BLaER1 treated with 17β-estradiol and CSF1 and Interleukin-3, amounts not matched to agents 10 nM and 100 nM (cell line): ENCODE measurements around the gene CCDC38.
"Not testable (repeated sequence)": the region's sequence is repeated elsewhere in the genome, so short reads cannot be mapped to it uniquely, and the experiment has no call there.

Experiments used
- H3K27ac ChIP-seq, 11 experiments: shearing (Covaris generic); formaldehyde crosslinking; 2 replicates each; pipeline ENCODE4 v1.8.1; 2022
- H3K27me3 ChIP-seq, 11 experiments: shearing (Covaris generic); formaldehyde crosslinking; 2 replicates each; pipeline ENCODE4 v1.8.1; 2022
- H3K36me3 ChIP-seq, 11 experiments: shearing (Covaris generic); formaldehyde crosslinking; 2 replicates each; pipeline ENCODE4 v1.8.1; 2022
- H3K4me1 ChIP-seq, 10 experiments: shearing (Covaris generic); formaldehyde crosslinking; 2 replicates each; pipeline ENCODE4 v1.8.1; 2022
- H3K4me2 ChIP-seq, 11 experiments: shearing (Covaris generic); formaldehyde crosslinking; 2 replicates each; pipeline ENCODE4 v1.8.1; 2022
- H3K4me3 ChIP-seq, 10 experiments: shearing (Covaris generic); formaldehyde crosslinking; 2 replicates each; pipeline ENCODE4 v1.8.1; 2022
- H3K9ac ChIP-seq, 11 experiments: shearing (Covaris generic); formaldehyde crosslinking; 2 replicates each; pipeline ENCODE4 v1.8.1; 2022
- H3K9me3 ChIP-seq, 11 experiments: shearing (Covaris generic); formaldehyde crosslinking; replicated peaks in 1 of 11; 2 replicates each; pipeline ENCODE4 v1.8.1; 2022
- H4K20me1 ChIP-seq, 11 experiments: shearing (Covaris generic); formaldehyde crosslinking; 2 replicates each; pipeline ENCODE4 v1.8.1; 2022
- Cebpa-rat ChIP-seq, 11 experiments: shearing (Covaris generic); IDR thresholded peaks; 2 replicates each; pipeline ENCODE4 v1.8.1; 2022

Gene CCDC38

DNA sequence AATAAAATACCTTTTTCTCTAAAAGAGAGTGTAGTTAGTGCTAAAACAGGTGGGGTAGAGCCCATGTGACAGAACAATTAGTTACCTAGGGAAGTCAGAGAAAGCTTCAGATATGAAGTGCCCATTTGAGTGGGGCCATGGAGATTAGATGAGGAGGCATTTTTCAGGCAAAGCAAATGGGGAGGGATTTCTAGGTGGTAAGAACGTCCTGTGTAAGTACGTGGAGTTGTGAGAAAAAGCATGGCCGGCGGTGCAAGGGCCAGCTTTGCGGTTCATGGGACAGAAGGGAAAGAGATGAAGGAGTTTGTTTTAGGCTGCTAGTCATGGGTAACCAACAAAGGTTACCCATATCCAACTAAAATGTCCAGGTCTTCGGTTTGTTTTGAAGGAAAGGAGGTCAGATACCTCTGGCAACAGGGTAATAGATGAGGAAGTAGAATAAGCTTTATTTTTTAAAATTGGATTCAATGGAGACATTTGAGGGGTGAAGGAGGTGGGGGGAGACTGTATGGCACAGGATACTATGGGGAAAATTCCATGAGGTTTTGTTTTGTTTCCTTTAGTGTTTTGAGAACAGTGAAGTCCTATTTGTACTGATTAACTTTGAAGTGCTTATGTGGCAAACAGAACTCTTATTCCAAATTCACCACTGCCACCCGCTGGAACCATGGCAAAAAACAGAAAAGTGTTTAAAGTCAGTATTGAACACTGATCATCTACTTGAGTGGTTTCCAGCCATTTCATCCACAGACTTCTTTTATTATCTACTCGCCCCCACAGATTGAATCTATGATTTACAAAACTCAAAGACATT, 93.6 kb downstream of the CCDC38 start:
- Histone ChIP-seq H3K4me3 (no peak overlapping the region), H3K27me3 (no peaks in the 10 kb centered on the region), H3K4me2 (no peak overlapping the region), H3K9ac (no peak overlapping the region), H3K27ac (no peak overlapping the region), H3K9me3 (no peaks in the 10 kb centered on the region), H3K4me1 (peaks cover 0 to 22% (median 17%) of the 10 kb centered on the region in 10 experiments; a peak in 17 of 20 replicates), H3K36me3 (no peaks in the 10 kb centered on the region), H4K20me1 (no peaks in the 10 kb centered on the region)
- TF ChIP-seq Cebpa-rat (IDR thresholded peaks at IDR 0.05), result no peak

DNA sequence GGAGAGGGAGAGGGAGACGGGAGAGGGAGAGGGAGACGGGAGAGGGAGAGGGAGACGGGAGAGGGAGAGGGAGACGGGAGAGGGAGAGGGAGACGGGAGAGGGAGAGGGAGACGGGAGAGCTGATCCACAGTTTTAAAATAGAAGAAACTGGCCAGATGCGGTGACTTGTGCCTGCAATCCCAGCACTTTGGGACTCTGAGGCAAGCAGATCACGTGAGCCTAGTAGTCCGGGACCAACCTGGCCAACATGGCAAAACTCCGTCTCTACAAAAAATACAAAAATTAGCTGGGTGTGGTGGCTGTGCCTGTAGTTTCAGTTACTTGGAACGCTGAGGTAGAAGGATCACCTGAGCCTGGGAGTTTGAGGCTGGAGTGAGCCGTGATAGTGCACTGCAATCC, 100.0 kb downstream of the CCDC38 start:
- H3K27ac ChIP-seq, H3K9ac ChIP-seq: not testable (repeated sequence)

DNA sequence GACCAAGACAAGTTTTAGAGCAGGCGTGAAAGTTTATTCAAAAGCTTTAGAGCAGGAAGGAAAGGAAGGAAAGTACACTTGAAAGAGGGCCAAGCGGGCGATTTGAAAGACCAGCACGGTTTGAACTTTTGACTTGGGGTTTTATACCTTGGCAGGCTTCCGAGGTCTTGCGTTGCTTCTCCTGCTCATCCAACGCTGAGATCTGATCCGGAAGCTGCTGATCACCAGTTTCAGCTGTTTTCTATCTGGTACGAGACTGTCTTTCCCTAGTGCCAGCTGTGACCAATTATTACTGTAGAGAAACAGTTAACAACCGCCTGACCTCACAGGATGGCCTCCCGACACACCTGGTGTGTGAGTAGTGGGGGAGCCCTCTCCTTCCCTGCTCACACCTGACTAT, 104.3 kb downstream of the CCDC38 start:
- no peak for TF ChIP-seq Cebpa-rat (IDR thresholded peaks at IDR 0.05)
- H3K4me1 ChIP-seq, result no peaks in the 10 kb centered on the region
- H3K36me3 ChIP-seq, result no peaks in the 10 kb centered on the region
- H3K4me3 ChIP-seq, result no peak overlapping the region
- no peak overlapping the region for H3K9ac ChIP-seq
- no peaks in the 10 kb centered on the region for H3K9me3 ChIP-seq
- H3K4me2 ChIP-seq, result no peak overlapping the region
- H3K27ac ChIP-seq, result no peak overlapping the region
- H3K27me3 ChIP-seq, result no peaks in the 10 kb centered on the region
- H4K20me1 ChIP-seq, result no peaks in the 10 kb centered on the region

More for the DNA sequence above, 100.0 kb downstream of the CCDC38 start:
- not testable (repeated sequence) for H3K4me3 ChIP-seq, H3K9me3 ChIP-seq, H3K4me2 ChIP-seq, H3K27me3 ChIP-seq, H4K20me1 ChIP-seq, H3K4me1 ChIP-seq, H3K36me3 ChIP-seq

DNA sequence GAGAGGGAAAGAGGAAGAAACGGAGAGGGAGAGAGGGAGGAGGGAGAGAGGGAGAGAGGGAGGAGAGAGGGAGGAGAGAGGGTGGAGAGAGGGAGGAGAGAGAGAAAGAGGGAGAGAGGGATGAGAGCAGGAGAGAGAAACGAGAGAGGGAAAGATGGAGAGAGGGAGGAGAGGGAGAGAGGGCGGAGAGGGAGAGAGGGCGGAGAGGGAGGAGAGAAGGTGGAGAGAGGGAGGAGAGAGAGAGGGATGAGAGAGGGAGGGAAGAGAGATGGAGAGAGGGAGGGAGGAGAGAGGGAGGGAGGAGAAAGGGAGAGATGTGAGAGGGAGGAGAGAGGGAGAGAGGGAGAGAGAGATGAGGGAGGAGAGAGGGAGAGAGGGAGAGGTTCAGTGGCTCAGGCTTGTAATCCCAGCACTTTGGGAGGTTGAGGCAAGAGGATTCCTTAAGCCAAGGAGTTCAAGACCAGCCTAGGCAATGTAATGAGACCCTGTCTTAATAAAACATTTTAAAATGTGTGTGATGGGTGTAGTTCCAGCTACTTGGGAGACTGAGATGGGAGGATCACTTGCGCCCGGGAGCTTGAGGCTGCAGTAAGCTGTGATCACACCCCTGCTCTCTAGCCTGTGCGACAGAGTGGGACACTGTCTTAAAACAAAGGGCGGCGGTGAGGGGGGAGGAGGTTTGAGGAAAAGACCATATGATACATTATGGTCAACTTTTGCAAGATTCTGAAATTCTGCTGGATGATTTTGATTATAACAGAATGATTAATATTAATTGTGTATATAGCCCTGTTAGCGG, 105.0 kb downstream of the CCDC38 start:
- Histone ChIP-seq H3K9me3 (no peaks in the 10 kb centered on the region), H3K27me3 (no peaks in the 10 kb centered on the region), H3K27ac (no peak overlapping the region), H3K4me3 (no peak overlapping the region), H3K9ac (no peak overlapping the region), H4K20me1 (no peaks in the 10 kb centered on the region), H3K4me1 (no peaks in the 10 kb centered on the region), H3K36me3 (no peaks in the 10 kb centered on the region), H3K4me2 (no peak overlapping the region)
- TF ChIP-seq Cebpa-rat (IDR thresholded peaks at IDR 0.05), result no peak

DNA sequence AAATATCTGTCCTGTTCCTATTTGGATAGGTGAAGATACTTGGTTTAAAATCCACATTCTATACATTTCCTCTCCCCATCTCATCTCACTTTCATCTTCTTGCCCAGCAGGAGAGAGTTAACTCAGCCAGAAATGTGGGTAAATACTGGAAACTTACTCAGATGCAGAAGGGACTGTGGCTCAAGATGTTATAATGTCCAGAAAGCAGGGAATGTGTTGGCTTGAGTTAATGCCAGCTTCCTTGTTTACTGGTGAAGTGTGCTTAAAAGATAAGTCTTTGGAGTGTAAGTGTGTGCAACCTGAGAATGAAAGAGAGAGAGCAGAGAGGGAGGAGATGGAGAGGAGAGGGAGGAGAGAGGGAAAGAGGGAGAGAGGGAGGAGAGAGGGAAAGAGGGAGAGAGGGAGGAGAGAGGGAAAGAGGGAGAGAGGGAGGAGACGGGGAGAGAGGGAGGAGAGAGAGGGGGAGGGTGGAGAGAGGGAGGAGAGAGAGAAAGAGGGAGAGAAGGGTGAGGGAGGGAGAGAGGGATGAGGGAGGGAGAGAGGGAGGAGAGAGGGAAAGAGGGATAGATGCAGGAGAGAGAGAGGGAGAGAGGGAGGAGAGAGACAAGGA, 105.7 kb downstream of the CCDC38 start:
- Histone ChIP-seq H3K4me2 (no peak overlapping the region), H4K20me1 (no peaks in the 10 kb centered on the region), H3K36me3 (no peaks in the 10 kb centered on the region), H3K4me3 (no peak overlapping the region), H3K27me3 (no peaks in the 10 kb centered on the region), H3K9me3 (no peaks in the 10 kb centered on the region), H3K4me1 (no peaks in the 10 kb centered on the region), H3K9ac (no peak overlapping the region), H3K27ac (no peak overlapping the region)
- TF ChIP-seq Cebpa-rat (IDR thresholded peaks at IDR 0.05), result no peak

DNA sequence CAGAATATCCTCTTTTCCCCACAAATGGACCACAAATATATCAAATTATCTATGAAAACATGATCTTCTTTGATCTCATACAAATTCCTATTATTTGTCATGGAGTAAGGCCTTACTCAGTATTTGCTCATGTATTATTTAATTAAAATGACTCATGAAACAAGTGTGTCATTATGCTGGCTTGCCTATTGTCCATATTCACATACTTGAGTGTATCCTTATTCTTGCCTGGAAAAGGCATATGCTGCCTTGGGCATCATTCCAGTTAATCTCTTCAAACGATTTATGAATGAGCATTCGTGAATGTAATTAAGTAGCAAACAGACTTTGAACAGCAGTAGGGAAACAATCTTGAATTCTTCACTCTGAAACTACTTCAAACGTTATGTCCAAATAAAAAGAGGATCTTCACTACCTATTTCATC, 106.2 kb downstream of the CCDC38 start:
- H3K9me3 ChIP-seq, result no peaks in the 10 kb centered on the region
- no peak overlapping the region for H3K9ac ChIP-seq
- H3K36me3 ChIP-seq, result no peaks in the 10 kb centered on the region
- TF ChIP-seq Cebpa-rat (IDR thresholded peaks at IDR 0.05), result no peak
- H3K27me3 ChIP-seq, result no peaks in the 10 kb centered on the region
- H3K27ac ChIP-seq, result no peak overlapping the region
- no peak overlapping the region for H3K4me2 ChIP-seq
- H4K20me1 ChIP-seq, result no peaks in the 10 kb centered on the region
- no peaks in the 10 kb centered on the region for H3K4me1 ChIP-seq
- no peak overlapping the region for H3K4me3 ChIP-seq

DNA sequence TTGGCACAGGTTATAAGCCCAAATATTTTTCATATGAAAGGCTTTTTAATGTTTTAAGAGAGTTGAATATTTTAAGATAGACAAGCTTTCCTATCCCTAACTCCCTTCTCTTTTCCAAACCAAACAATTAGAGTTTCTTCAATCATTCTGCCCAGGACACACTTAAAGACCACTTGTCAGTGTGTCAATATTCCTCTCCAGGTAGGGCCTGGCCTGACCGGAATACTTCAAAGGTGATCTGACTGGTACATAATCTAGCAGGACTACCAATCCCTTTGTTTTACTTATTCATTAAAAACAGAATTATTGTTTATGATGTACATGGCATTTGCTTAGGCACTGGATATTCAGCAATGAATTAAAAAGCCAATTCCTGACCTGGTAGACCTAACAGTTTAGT, 107.8 kb downstream of the CCDC38 start:
- H3K4me3 ChIP-seq, result no peak overlapping the region
- H3K36me3 ChIP-seq, result no peaks in the 10 kb centered on the region
- H3K27me3 ChIP-seq, result no peaks in the 10 kb centered on the region
- no peaks in the 10 kb centered on the region for H3K9me3 ChIP-seq
- no peak overlapping the region for H3K27ac ChIP-seq
- H3K9ac ChIP-seq, result no peak overlapping the region
- no peaks in the 10 kb centered on the region for H3K4me1 ChIP-seq
- no peaks in the 10 kb centered on the region for H4K20me1 ChIP-seq
- no peak overlapping the region for H3K4me2 ChIP-seq
- no peak for TF ChIP-seq Cebpa-rat (IDR thresholded peaks at IDR 0.05)

DNA sequence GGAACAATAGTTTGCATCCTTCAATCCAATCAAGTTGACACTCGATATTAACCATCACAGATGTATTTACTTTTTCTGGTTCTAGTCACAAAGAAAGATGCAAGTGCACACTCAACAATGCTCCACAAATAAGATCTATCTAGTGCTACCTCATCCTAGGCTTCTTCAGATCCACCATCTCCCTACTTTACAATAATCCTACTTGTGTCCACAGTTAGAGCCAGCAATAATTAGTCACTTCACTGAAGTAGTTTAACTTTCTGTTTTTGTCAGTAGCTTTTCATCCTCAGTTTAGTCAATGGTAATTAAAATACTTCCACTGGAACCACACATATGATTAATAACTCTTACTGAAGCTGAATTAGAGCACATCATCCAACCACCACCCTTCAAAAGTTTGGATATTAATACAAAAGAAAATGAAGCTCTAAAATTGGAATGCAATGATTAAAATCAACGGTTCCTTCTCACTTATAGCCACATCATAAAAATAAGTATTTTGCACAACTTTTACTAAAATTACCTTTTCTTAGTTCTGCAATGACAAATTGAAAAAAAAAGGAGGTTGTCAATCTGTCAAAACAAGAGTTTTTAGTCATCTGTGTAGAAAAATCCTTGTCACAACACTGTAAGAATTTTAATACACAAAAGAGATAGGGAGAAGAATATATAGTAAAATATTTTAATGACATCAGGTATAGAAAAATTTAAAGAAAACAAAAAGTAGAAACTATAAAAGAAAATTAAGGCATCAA, 111.9 kb downstream of the CCDC38 start:
- Histone ChIP-seq H3K9ac (no peak overlapping the region), H3K27me3 (no peaks in the 10 kb centered on the region), H4K20me1 (no peaks in the 10 kb centered on the region), H3K27ac (no peak overlapping the region), H3K4me1 (no peaks in the 10 kb centered on the region), H3K36me3 (no peaks in the 10 kb centered on the region), H3K4me3 (no peak overlapping the region), H3K4me2 (no peak overlapping the region), H3K9me3 (no peaks in the 10 kb centered on the region)
- no peak for TF ChIP-seq Cebpa-rat (IDR thresholded peaks at IDR 0.05)

DNA sequence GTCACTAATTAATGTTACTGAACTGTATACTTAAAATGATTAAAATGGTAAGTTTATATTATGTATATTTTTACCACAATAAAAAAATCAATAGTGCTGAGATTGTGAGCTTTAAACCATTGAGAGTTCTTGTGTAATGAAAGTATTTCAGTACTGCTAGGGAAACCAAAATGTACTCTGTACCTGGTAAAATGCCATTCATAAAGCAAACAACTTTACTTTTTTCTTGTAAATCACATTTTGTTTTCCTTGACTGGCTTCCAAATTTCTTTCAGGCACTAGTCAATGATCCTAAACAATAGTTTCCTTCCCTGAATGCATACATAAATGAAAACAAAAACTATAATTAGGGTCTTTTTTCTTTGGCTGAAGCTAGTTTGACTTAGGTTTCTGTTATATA, 113.0 kb downstream of the CCDC38 start:
- no peaks in the 10 kb centered on the region for H3K27me3 ChIP-seq
- H3K4me1 ChIP-seq, result no peaks in the 10 kb centered on the region
- H3K27ac ChIP-seq, result no peak overlapping the region
- H3K9me3 ChIP-seq, result no peaks in the 10 kb centered on the region
- H3K4me3 ChIP-seq, result no peak overlapping the region
- no peaks in the 10 kb centered on the region for H3K36me3 ChIP-seq
- H3K9ac ChIP-seq, result no peak overlapping the region
- H3K4me2 ChIP-seq, result no peak overlapping the region
- H4K20me1 ChIP-seq, result no peaks in the 10 kb centered on the region
- TF ChIP-seq Cebpa-rat (IDR thresholded peaks at IDR 0.05), result no peak
